ENCODE measurements around the gene CNOT1. TPM values are rescaled to one million over a fixed set of nuclear protein-coding genes. Genes with fewer than 3 reads are reported as not detected.

CNOT1 gene
- total RNA-seq, 2 experiments from 2014 or later, result 164 to 184 TPM

- no peaks in the 10 kb centered on the region for H3K9me3 ChIP-seq (ENCODE audit: control insufficient read depth in 1 of 2, insufficient read depth in 1 of 2, low read length in 2 of 2)
- POLR2A ChIA-PET, result no interaction called here
- DNase-seq (no peak), ATAC-seq (ENCODE audit: poor library complexity) (no peak)
- no peak overlapping the region for H3K4me3 ChIP-seq (ENCODE audit: low read length)
- CTCF ChIA-PET, result no interaction called here
- no peaks in the 10 kb centered on the region for H3K27me3 Mint-ChIP-seq
- peaks cover 89% of the 10 kb centered on the region for H3K36me3 ChIP-seq (ENCODE audit: insufficient read depth, low read length)
- H3K27me3 ChIP-seq (ENCODE audit: control insufficient read depth in 1 of 2, insufficient read depth in 2 of 2, low read length in 2 of 2), result no peaks in the 10 kb centered on the region
- peaks cover 84% of the 10 kb centered on the region for H3K36me3 Mint-ChIP-seq (ENCODE audit: low read depth)
- H3K4me1 ChIP-seq (ENCODE audit: insufficient read depth, low read length), result no peaks in the 10 kb centered on the region
- no peak overlapping the region for H3K27ac ChIP-seq (ENCODE audit: low read depth in 1 of 2, low read length in 2 of 2)
- H3K9me3 Mint-ChIP-seq, result no peaks in the 10 kb centered on the region
- intact Hi-C loops (cut with DNase I, micrococcal nuclease), result loop anchor here in 1 of 2 experiments (5.0 kb wide), 1 partner anchor 38 kb away; no protein-coding TSS in a partner anchor
- H3K4me3 Mint-ChIP-seq, result no peak overlapping the region
- no peak for TF ChIP-seq CTCF (IDR thresholded peaks at IDR 0.05)
- H3K4me1 Mint-ChIP-seq (ENCODE audit: low read depth), result no peaks in the 10 kb centered on the region
- peak overlapping the region; percentile 32 for H3K27ac Mint-ChIP-seq
Measured at GRCh38 chr16:58584831-58585505, 44.7 kb downstream of the CNOT1 start.

DNA sequence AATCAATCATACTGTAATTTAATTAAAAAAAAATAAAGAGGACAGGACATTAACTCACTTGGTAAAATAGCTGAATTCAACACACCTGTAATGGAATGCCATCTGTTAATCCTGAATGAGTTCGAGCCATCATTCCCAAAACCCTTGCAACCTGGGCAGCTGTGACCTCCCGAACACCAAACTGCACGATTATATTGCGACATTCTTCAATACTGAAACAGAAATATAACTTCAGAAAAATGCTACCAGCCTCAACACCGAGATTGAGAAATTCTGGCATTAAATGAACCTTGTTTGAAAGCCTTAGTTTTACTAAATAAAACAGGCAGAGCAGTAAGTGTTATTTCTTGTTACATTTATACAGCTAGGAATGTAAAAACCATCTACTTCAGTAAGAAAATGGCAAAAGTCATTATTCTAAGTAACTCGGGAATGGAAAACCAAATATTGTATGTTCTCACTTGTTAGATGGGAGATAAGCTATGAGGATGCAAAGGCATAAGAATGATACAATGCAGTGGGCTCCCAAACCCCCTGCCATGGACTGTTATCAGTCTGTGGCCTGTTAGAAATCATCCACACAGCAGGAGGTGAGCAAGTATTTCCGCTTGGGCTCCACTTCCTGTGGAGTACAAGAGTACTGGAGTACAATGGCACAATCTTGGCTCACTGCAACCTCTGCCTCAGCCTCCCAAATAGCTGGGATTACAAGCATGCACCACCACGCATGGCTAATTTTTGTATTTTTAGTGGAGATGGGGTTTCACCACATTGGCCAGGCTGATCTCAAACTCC lies 46.5 kb downstream of the CNOT1 start:
- H3K36me3 Mint-ChIP-seq (ENCODE audit: low read depth), result peaks cover 88% of the 10 kb centered on the region
- intact Hi-C loops (cut with DNase I, micrococcal nuclease), result loop anchor here in 1 of 2 experiments (5.0 kb wide), 1 partner anchor 36 kb away; no protein-coding TSS in a partner anchor
- ChIA-PET CTCF (interaction anchor here (1.1 kb wide), 1 partner anchor 14 kb away, joined by 4 read pairs; no protein-coding TSS in a partner anchor), POLR2A (no interaction called here)
- H3K27me3 ChIP-seq (ENCODE audit: control insufficient read depth in 1 of 2, insufficient read depth in 2 of 2, low read length in 2 of 2), result no peaks in the 10 kb centered on the region
- peaks cover 95% of the 10 kb centered on the region for H3K36me3 ChIP-seq (ENCODE audit: insufficient read depth, low read length)
- H3K4me3 Mint-ChIP-seq, result no peak overlapping the region
- H3K27ac Mint-ChIP-seq, result peak overlapping the region; percentile 47
- H3K4me1 Mint-ChIP-seq (ENCODE audit: low read depth), result no peaks in the 10 kb centered on the region
- H3K9me3 ChIP-seq (ENCODE audit: control insufficient read depth in 1 of 2, insufficient read depth in 1 of 2, low read length in 2 of 2), result no peaks in the 10 kb centered on the region
- H3K4me1 ChIP-seq (ENCODE audit: insufficient read depth, low read length), result no peaks in the 10 kb centered on the region
- TF ChIP-seq CTCF (IDR thresholded peaks at IDR 0.05), result no peak
- H3K27me3 Mint-ChIP-seq, result no peaks in the 10 kb centered on the region
- ATAC-seq (ENCODE audit: poor library complexity) (no peak), DNase-seq (no peak)
- H3K9me3 Mint-ChIP-seq, result no peaks in the 10 kb centered on the region
- H3K4me3 ChIP-seq (ENCODE audit: low read length), result no peak overlapping the region
- H3K27ac ChIP-seq (ENCODE audit: low read depth in 1 of 2, low read length in 2 of 2), result no peak overlapping the region

GRCh38 chr16:58582133-58582532 lies 47.5 kb downstream of the CNOT1 start:
- Histone ChIP-seq H3K4me3 (ENCODE audit: low read length) (no peak overlapping the region), H3K27me3 (ENCODE audit: control insufficient read depth in 1 of 2, insufficient read depth in 2 of 2, low read length in 2 of 2) (no peaks in the 10 kb centered on the region), H3K36me3 (ENCODE audit: insufficient read depth, low read length) (peaks cover 95% of the 10 kb centered on the region), H3K9me3 (ENCODE audit: control insufficient read depth in 1 of 2, insufficient read depth in 1 of 2, low read length in 2 of 2) (no peaks in the 10 kb centered on the region), H3K27ac (ENCODE audit: low read depth in 1 of 2, low read length in 2 of 2) (no peak overlapping the region), H3K4me1 (ENCODE audit: insufficient read depth, low read length) (no peaks in the 10 kb centered on the region)
- peaks cover 88% of the 10 kb centered on the region for H3K36me3 Mint-ChIP-seq (ENCODE audit: low read depth)
- POLR2A ChIA-PET, result no interaction called here
- no peaks in the 10 kb centered on the region for H3K9me3 Mint-ChIP-seq
- ATAC-seq (ENCODE audit: poor library complexity), result no peak
- CTCF ChIA-PET, result no interaction called here
- no peak for DNase-seq
- no peaks in the 10 kb centered on the region for H3K4me1 Mint-ChIP-seq (ENCODE audit: low read depth)
- intact Hi-C loops (cut with DNase I, micrococcal nuclease), result loop anchor here in 1 of 2 experiments (5.0 kb wide), 1 partner anchor 35 kb away; no protein-coding TSS in a partner anchor
- H3K27ac Mint-ChIP-seq, result no peak overlapping the region
- no peak for TF ChIP-seq CTCF (IDR thresholded peaks at IDR 0.05)
- H3K27me3 Mint-ChIP-seq, result no peaks in the 10 kb centered on the region
- H3K4me3 Mint-ChIP-seq, result no peak overlapping the region

All from CD4-positive, alpha-beta T cell (primary cell).